A204.1 (cell line): ENCODE measurements around the gene PAQR7.

Experiments used
- FAIRE-seq: peaks from 2 replicates; lab custom pipeline; 2012; peaks lifted over from hg19 to GRCh38; lab: Jason Lieb, UNC

PAQR7 gene

GRCh38 chr1:25875154-25875855 lies at the start of gene PAQR7:
PAQR7 (minus strand) TSS chr1:25875708; CDS start chr1:25863839, 11,869 bp downstream.
- no peak for FAIRE-seq

GRCh38 chr1:25924454-25924853 lies 48.9 kb upstream of the PAQR7 start:
- FAIRE-seq, result no peak

- no peak for FAIRE-seq
Observed at GRCh38 chr1:25922971-25923552, 47.6 kb upstream of the PAQR7 start.

GRCh38 chr1:25922056-25922970 lies 46.8 kb upstream of the PAQR7 start:
- no peak for FAIRE-seq

- FAIRE-seq, result no peak
Observed at GRCh38 chr1:25918615-25919014, 43.1 kb upstream of the PAQR7 start.

GRCh38 chr1:25917996-25918395 lies 42.5 kb upstream of the PAQR7 start:
- no peak for FAIRE-seq

GRCh38 chr1:25916460-25916859 lies 41.0 kb upstream of the PAQR7 start:
- FAIRE-seq, result no peak

- no peak for FAIRE-seq
Observed at GRCh38 chr1:25914074-25914995, 38.8 kb upstream of the PAQR7 start.

GRCh38 chr1:25913206-25913605 lies 37.7 kb upstream of the PAQR7 start:
- FAIRE-seq, result no peak

- FAIRE-seq, result no peak
Observed at GRCh38 chr1:25912076-25912831, 36.7 kb upstream of the PAQR7 start.

- no peak for FAIRE-seq
Observed at GRCh38 chr1:25911162-25911561, 35.7 kb upstream of the PAQR7 start.

- no peak for FAIRE-seq
Observed at GRCh38 chr1:25909040-25909439, 33.5 kb upstream of the PAQR7 start.

GRCh38 chr1:25908161-25908560 lies 32.7 kb upstream of the PAQR7 start:
- FAIRE-seq, result no peak

- FAIRE-seq, result no peak
Observed at GRCh38 chr1:25907601-25908000, 32.1 kb upstream of the PAQR7 start.

GRCh38 chr1:25906644-25907300 lies 31.3 kb upstream of the PAQR7 start:
- FAIRE-seq, result no peak

GRCh38 chr1:25905680-25906643 lies 30.5 kb upstream of the PAQR7 start, which contains the start of gene STMN1:
STMN1 (minus strand) TSS chr1:25906419; CDS start chr1:25904676, 1,743 bp downstream.
- no peak for FAIRE-seq

GRCh38 chr1:25904943-25905679 lies 29.6 kb upstream of the PAQR7 start:
- peak; percentile 25 for FAIRE-seq

- no peak for FAIRE-seq
Observed at GRCh38 chr1:25903986-25904385, 28.5 kb upstream of the PAQR7 start.

- no peak for FAIRE-seq
Observed at GRCh38 chr1:25902462-25902861, 27.0 kb upstream of the PAQR7 start.
